HT1080 (cell line): ENCODE data around the gene UBE2L3. TPM values are rescaled to one million over a fixed set of nuclear protein-coding genes. Genes with fewer than 3 reads are reported as not detected.

Experiments
- DNase-seq: peaks from one replicate; pipeline ENCODE4 v3.0.0-alpha.2; 2015; ENCODE audit warnings: low read depth
- small RNA-seq: library from RNA; depleted of rRNA; stranded (forward); fragments of <200 nt; gene quantifications from one replicate; pipeline ENCODE3, GENCODE V24; 2014
- total RNA-seq: library from RNA; depleted of rRNA; stranded (reverse); fragments of >200 nt; shearing (Covaris generic); gene quantifications from 2 replicates; pipeline ENCODE4 v1.2.3, GENCODE V29; 2014; rRNA removed

The UBE2L3 gene
- total RNA-seq, 1 experiment from 2014 or later: 114 TPM

GRCh38 chr22:21669026-21669425, 101.5 kb downstream of the UBE2L3 start:
- no peak for DNase-seq

DNA sequence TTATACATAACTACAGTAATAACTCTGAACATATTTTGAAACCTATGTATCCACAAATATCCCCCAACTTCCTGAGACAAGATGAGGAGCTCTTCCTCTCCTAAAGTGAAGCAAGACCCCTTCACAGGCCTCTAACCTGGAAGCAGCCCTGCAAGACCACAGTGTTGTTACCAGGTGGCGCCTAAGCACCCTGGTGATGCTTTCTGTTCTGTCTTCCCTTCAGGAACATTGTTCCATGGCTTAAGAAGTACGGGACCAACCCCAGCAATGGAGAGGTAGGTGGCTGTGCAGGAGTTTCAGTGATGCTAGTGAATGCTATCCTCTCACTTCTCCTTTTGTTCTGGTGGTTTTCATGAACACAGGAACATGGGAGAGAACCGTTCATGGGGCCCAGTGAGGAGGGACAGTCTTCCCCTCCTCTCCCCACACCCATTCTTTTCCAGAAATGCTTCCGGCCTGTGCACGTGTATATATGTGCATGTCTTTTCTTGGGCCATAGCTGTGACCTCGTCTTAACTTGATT, 104.7 kb downstream of the UBE2L3 start:
- DNase-seq: no peak

Small RNA genes lying within 50 kb of the gene (small RNA-seq; reads per million reads assigned to genes)
- gene MIR301B (2.1 reads per million, percentile 83 among the genes with 10 or more reads in this experiment), gene RF00492 (not detected), gene RN7SKP221 (not detected)

Other genes starting within 250 kb of the UBE2L3 start
- 0.05 and 0.30 TPM in 2 replicates for gene RIMBP3B, start 184.0 kb upstream of the UBE2L3 start, total RNA-seq
- gene HIC2, start 150.3 kb upstream of the UBE2L3 start, total RNA-seq: 2.5 and 3.4 TPM in 2 replicates
- gene TMEM191C, start 100.3 kb upstream of the UBE2L3 start, total RNA-seq: 1.1 and 2.7 TPM in 2 replicates
- gene RIMBP3C, start 16.3 kb upstream of the UBE2L3 start, total RNA-seq: 0.13 and 0.35 TPM in 2 replicates
- 77.4 and 81.9 TPM in 2 replicates for gene YDJC, start 62.3 kb downstream of the UBE2L3 start, total RNA-seq
- gene CCDC116, start 65.0 kb downstream of the UBE2L3 start, total RNA-seq: not detected in 2 replicates
- gene SDF2L1, start 74.6 kb downstream of the UBE2L3 start, total RNA-seq: 43.7 and 51.7 TPM in 2 replicates
- 35.5 and 46.4 TPM in 2 replicates for gene PPIL2, start 98.3 kb downstream of the UBE2L3 start, total RNA-seq
- gene YPEL1, start 168.1 kb downstream of the UBE2L3 start, total RNA-seq: 0.17 and 0.21 TPM in 2 replicates